ENCODE results near the gene INO80D. TPM values are rescaled to one million over a fixed set of nuclear protein-coding genes. Genes with fewer than 3 reads are reported as not detected.

The INO80D gene
- total and polyA plus RNA-seq, 2 of the 13 experiments (the other 11 are each of a cell fraction or from before 2014, with no cell fraction given): 7.6 to 7.9 TPM

DNA sequence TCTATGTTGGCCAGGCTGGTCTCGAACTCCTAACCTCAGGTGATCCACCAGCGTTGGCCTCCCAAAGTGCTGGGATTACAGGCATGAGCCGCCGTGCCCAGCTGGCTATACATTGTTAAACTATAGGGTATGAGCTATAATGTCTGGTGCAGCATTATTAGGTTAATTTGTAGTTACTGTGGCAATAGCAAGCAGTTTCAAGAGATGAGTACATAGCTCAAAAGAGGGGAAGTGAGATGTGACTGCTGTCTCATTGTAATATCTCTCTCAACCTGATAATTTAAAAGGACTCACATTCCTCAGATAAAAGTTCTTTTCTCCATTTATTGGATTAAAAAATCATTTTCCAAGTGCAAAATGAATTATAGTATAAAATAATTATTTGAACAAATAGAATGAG lies 116.4 kb downstream of the INO80D start:
- POLR2A ChIA-PET: no interaction called here
- H2AFZ ChIP-seq (ENCODE audit: low read length): no peak overlapping the region
- no peak for FAIRE-seq
- no peak overlapping the region for H3K9ac ChIP-seq (ENCODE audit: insufficient read depth, low read depth, low read length)
- no peak for DNase-seq (ENCODE audit: low spot score)
- H3K9me3 ChIP-seq (ENCODE audit: low read length): no peaks in the 10 kb centered on the region
- in situ Hi-C loops (cut with HindIII; ENCODE audit: extremely low pct_ligation_motif_present, low pct_unique_long_range_greater_than_20kb) (no loop called here), intact Hi-C loops (cut with micrococcal nuclease; ENCODE audit: unreplicated experiment) (no loop called here)
- CTCF ChIA-PET (ENCODE audit: low intra/inter-chr PET ratio, low total read pairs): no interaction called here
- H3K27me3 ChIP-seq (ENCODE audit: control insufficient read depth in 1 of 2, insufficient read depth in 2 of 2, low read length in 2 of 2): no peaks in the 10 kb centered on the region
- ATAC-seq: no peak
- H3K4me1 ChIP-seq (ENCODE audit: insufficient read depth, low read length): peaks cover 73% of the 10 kb centered on the region
- 96% methylated on average over 4 of the region's 4 CpGs for WGBS (ENCODE audit: low lambda C conversion rate)
- H3K4me2 ChIP-seq (ENCODE audit: low read depth, low read length): no peak overlapping the region
- H3K4me3 ChIP-seq (replicated peaks in 1 of 3; ENCODE audit: insufficient read depth in 1 of 3, low read depth in 2 of 3, low read length in 3 of 3): no peak overlapping the region
- H3K79me2 ChIP-seq (ENCODE audit: insufficient read depth, low read length): no peaks in the 10 kb centered on the region
- no TSS peak for BruUV-seq (replicated peaks)
- TF ChIP-seq ZNF569 (CRISPR knock-in tag; IDR thresholded peaks at IDR 0.05; ENCODE audit: borderline replicate concordance) (no peak), RNF2 (conservative IDR thresholded peaks at IDR 0.05; ENCODE audit: low read depth) (no peak), CEBPB (IDR thresholded peaks at IDR 0.05; ENCODE audit: borderline replicate concordance, low read depth, low read length) (no peak), ZNF780A (CRISPR knock-in tag; IDR thresholded peaks at IDR 0.05) (no peak), BCL6 (CRISPR knock-in tag; IDR thresholded peaks at IDR 0.05) (no peak), ZNF772 (CRISPR knock-in tag; IDR thresholded peaks at IDR 0.05) (no peak), PHB2 (IDR thresholded peaks at IDR 0.05; ENCODE audit: partially characterized antibody) (no peak), ZIK1 (CRISPR knock-in tag; IDR thresholded peaks at IDR 0.05; ENCODE audit: borderline replicate concordance, low read depth) (no peak), ZNF253 (CRISPR knock-in tag; IDR thresholded peaks at IDR 0.05; ENCODE audit: borderline replicate concordance) (no peak), FOXA3 (CRISPR knock-in tag; IDR thresholded peaks at IDR 0.05) (no peak), ZNF441 (CRISPR knock-in tag; IDR thresholded peaks at IDR 0.05; ENCODE audit: borderline replicate concordance) (no peak), NFRKB (IDR thresholded peaks at IDR 0.05) (no peak), MTF2 (CRISPR knock-in tag; IDR thresholded peaks at IDR 0.05; ENCODE audit: borderline replicate concordance) (no peak), RFXAP (CRISPR knock-in tag; IDR thresholded peaks at IDR 0.05; ENCODE audit: borderline replicate concordance) (no peak), ZNF781 (CRISPR knock-in tag; IDR thresholded peaks at IDR 0.05; ENCODE audit: borderline replicate concordance, not compliant biosample characterization) (no peak)
- TF ChIP-seq, protein P1, sequence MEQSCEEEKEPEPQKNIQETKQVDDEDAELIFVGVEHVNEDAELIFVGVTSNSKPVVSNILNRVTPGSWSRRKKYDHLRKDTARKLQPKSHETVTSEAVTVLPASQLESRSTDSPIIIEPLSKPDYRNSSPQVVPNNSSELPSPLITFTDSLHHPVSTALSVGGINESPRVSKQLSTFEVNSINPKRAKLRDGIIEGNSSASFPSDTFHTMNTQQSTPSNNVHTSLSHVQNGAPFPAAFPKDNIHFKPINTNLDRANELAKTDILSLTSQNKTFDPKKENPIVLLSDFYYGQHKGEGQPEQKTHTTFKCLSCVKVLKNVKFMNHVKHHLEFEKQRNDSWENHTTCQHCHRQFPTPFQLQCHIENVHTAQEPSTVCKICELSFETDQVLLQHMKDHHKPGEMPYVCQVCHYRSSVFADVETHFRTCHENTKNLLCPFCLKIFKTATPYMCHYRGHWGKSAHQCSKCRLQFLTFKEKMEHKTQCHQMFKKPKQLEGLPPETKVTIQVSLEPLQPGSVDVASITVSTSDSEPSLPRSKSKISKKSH (CRISPR knock-in tag; IDR thresholded peaks at IDR 0.05; ENCODE audit: borderline replicate concordance): no peak
- TF ChIP-seq, protein P2, sequence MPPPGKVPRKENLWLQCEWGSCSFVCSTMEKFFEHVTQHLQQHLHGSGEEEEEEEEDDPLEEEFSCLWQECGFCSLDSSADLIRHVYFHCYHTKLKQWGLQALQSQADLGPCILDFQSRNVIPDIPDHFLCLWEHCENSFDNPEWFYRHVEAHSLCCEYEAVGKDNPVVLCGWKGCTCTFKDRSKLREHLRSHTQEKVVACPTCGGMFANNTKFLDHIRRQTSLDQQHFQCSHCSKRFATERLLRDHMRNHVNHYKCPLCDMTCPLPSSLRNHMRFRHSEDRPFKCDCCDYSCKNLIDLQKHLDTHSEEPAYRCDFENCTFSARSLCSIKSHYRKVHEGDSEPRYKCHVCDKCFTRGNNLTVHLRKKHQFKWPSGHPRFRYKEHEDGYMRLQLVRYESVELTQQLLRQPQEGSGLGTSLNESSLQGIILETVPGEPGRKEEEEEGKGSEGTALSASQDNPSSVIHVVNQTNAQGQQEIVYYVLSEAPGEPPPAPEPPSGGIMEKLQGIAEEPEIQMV (CRISPR knock-in tag; IDR thresholded peaks at IDR 0.05; ENCODE audit: low read depth): no peak
- no peaks in the 10 kb centered on the region for H4K20me1 ChIP-seq (ENCODE audit: insufficient read depth, low read length)
- no peaks in the 10 kb centered on the region for H3K36me3 ChIP-seq (replicated peaks in 1 of 2; ENCODE audit: control insufficient read depth in 1 of 2, insufficient read depth in 2 of 2, low read length in 2 of 2)
- no peak overlapping the region for H3K27ac ChIP-seq (ENCODE audit: extremely low read length, insufficient read depth, low read length)

All from HepG2 (cell line).